Globus pallidus (tissue), 1 donor: ENCODE results near the gene IPO13.
A peak's percentile ranks its signal among the peaks of the same experiment; 100 is the strongest.

ENCODE experiments used
- DNase-seq: peaks from one replicate; pipeline ENCODE4 v3.0.0-alpha.2; 2015; ENCODE audit warnings: low spot score

The IPO13 gene

GRCh38 chr1:43974443-43975248, 27.9 kb downstream of the IPO13 start, which contains the start of gene ATP6V0B:
TSS of gene ATP6V0B (plus strand) at chr1:43974960. CDS start at chr1:43975041, 81 bp downstream.
- peak; percentile 95 for DNase-seq

DNA sequence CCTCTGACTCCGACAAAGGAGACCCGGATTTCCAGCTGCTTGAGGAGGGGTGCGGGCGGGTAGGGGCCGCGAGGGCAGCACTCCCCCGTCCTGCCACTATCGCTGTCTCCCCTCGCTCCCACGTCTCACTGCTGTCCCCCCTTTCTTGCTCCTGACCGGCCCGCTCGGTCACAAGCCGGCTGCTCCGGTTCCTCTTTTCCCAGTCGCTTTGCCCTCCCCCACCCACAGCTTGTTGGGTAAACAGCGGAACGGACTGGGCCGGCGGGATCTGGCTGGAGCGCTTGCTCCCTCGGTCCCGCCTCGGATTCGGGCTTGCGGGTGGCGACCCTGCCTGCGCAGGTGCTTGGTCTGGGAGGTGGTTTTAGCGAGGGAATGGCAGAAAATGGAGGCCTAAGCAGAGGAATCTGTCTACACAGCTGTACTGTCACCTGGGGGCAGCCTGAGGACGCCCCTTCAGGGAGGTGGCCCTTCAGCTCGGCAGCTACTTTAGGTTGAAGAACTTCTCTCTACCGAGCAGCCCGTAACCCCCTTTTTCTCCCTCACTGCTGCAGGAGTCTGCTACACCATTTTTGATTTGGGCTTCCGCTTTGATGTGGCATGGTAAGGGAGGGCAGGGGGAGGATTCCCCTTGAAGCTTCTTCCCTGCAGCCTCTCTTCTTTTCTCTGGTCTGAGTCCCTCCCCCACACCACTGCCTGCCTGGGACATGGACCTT, 28.7 kb downstream of the IPO13 start:
- DNase-seq, result no peak

GRCh38 chr1:43976045-43976444, 29.3 kb downstream of the IPO13 start:
- DNase-seq, result no peak

GRCh38 chr1:43976890-43977289, 30.1 kb downstream of the IPO13 start:
- no peak for DNase-seq

GRCh38 chr1:43977376-43978263, 30.9 kb downstream of the IPO13 start:
- no peak for DNase-seq

- no peak for DNase-seq
These were observed 31.5 kb downstream of the IPO13 start for GRCh38 chr1:43978264-43978550.

GRCh38 chr1:43978551-43979260, 32.0 kb downstream of the IPO13 start, which contains the start of gene B4GALT2:
TSS of gene B4GALT2 (plus strand) at chr1:43979210. CDS start at chr1:43981161, 1,951 bp downstream.
- no peak for DNase-seq

GRCh38 chr1:43979261-43979527, 32.4 kb downstream of the IPO13 start:
- no peak for DNase-seq

DNA sequence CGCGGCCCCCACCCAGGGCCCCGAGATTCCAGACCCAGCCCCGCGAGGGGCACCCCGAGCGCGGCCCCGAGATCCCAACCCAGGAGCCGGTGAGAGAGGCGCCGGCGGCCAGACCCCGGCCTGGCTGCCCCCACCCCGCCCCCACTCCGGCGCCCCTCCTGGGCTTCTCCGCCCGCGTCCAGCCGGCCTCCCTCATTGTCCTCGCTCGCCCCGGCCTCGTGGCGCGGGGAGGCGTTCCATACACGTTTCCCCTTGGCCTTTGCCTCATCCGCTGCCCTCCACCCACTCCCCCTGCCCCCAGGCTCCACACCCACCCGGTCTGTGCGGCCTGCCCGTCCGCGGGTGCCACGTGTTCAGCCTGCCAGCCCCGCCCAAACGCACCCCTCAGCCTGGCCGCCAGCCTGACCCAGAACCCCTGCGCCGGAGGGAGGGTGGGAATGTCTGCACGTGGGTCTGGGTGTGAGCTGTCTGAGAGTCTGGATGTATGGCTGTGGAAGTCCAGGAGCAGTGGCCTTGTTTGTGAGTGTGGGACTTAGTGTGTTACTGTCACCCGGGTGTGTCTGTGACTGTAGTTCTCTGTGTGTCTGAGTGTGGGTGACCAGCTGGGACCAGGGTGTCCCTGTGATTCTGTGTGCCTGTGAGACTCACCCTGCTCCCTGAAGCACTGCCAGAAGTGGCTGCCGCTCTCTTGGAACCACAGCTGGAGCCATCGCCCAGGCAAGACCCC, 32.9 kb downstream of the IPO13 start:
- DNase-seq, result no peak

DNA sequence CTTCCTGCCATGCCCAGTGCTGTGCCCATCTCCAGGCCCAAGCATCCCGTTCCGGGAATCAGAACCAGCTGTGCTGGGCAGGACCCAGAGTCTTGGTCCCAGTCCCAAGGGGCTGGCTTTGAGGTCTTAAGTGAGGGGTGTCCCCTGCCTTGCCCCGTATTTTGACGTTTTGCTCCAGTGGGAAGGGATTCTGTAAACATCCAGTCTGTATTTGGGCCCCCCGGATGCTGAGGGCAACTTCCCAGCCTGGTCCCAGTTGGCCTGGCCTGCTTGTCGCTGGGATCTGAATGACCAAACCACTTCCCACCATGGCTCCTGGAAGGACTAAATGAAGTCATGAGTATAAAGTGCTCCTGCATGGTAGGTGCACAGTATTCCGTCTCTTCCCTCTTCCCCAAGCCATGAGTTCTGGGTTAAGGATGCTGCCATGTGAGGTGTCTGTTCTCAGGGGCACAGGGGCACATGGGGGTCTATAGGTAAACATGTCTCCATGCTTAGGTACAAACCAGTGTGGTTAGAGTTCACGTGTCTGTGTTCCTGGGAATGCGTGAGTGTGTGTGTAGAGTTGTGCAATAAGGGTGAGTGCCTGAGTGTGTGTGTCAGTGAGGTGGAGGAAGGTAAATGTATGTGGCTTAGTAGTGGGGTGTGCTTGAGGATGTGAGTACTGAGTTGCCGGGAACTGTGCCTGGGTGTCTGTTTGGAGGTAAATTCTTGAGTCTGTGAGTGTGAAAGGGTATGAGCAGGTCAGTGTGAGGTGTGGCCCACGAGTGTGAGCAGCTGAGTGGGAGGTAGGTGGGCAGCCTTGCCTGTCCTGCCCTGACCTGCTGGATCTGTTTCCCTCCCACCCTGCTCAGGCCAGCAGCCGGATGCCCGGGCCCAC, 33.7 kb downstream of the IPO13 start:
- DNase-seq, result no peak

DNA sequence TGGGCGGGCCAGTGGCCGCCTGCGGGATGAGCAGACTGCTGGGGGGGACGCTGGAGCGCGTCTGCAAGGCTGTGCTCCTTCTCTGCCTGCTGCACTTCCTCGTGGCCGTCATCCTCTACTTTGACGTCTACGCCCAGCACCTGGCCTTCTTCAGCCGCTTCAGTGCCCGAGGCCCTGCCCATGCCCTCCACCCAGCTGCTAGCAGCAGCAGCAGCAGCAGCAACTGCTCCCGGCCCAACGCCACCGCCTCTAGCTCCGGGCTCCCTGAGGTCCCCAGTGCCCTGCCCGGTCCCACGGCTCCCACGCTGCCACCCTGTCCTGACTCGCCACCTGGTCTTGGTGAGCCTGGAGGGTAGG, 34.4 kb downstream of the IPO13 start:
- DNase-seq, result no peak

DNA sequence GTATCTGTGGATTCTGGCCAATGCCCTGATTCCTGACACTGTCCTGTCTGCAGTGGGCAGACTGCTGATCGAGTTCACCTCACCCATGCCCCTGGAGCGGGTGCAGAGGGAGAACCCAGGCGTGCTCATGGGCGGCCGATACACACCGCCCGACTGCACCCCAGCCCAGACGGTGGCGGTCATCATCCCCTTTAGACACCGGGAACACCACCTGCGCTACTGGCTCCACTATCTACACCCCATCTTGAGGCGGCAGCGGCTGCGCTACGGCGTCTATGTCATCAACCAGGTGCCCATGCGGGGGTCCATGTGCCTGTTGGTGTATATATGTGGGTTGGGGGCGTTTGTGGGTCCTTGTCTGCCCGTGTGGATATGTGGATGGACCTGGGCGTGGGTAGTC, 34.9 kb downstream of the IPO13 start:
- no peak for DNase-seq

DNA sequence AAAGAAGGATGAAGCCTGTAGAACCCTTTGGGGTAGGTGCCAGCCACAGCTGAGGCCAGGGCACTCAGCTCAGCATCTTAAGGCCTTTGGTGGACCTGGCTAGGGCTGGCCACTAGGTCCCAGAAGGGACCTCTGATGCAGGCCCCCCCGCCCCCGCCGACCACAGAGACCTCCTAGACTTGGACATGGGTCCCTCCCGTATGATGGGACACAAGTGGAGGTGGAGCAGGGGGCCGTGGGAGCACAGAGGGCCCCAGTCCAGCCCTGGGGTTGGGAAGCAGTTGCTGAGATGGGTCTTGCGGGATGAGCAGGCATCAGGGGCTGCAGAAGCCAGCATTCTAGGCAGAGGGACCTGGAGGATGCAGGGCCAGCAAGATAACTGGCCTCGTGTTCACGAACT, 35.5 kb downstream of the IPO13 start:
- no peak for DNase-seq

DNA sequence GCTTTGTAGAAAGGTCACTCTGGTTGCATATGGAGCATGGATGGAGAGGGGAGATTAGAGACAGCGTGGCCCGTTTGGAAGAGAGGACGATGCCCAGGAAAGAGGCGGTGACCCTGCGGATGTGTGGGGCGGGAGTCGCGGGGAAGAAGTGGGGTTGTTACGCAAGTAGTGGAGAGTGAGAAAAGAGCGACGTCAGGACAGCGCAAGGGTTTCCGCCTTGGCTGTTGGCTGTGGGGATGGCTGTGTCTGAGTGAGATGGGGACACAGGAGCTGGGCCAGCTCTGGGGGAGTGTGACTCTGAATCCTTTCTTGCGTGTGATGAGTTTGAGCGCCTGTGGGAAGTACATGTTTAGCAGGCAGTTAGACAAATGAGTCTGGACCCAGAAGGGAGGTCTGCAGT, 36.1 kb downstream of the IPO13 start:
- no peak for DNase-seq

DNA sequence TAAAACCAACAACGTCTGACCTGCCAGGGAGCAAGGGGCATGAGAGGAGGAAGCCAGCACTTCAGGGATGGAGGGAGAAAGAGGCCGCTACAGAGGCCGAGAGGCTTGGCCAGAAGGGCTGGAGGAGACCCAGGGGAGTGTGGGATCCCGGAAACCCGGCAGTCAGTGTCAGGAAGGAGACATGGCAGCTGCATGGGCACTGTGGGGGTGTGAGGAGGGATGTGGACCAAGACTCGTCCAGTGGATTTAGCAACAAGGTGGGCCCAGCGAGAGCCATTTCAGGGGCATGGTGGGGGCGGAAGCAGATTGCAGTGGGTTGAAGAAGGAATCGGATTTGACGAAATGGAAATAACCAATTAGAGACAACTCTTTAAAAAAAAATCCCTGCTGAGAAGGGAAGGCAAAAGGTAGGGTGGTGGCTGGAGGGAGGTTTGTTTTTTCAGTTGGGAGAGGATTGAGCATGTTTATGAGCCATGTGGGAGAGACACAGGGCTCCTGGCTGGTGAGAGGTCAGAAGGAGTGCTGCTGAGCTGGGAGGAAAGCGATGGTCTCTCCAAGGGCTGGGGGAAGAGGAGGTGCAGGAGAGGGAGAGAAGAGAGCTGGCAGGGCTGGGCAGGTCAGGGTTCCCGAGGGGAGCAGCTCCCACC, 36.6 kb downstream of the IPO13 start:
- no peak for DNase-seq

DNA sequence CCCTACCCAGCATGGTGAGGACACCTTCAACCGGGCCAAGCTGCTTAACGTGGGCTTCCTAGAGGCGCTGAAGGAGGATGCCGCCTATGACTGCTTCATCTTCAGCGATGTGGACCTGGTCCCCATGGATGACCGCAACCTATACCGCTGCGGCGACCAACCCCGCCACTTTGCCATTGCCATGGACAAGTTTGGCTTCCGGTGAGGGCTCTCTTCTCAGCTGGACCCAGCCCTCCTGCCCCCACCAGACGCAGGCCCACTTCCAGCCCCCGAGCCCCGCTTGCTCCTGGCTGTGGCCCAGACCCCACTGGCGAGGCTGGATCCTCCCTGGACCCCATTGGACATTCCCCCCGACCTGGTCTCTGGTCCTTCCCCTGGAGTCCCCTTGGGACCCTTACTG, 38.1 kb downstream of the IPO13 start:
- no peak for DNase-seq

DNA sequence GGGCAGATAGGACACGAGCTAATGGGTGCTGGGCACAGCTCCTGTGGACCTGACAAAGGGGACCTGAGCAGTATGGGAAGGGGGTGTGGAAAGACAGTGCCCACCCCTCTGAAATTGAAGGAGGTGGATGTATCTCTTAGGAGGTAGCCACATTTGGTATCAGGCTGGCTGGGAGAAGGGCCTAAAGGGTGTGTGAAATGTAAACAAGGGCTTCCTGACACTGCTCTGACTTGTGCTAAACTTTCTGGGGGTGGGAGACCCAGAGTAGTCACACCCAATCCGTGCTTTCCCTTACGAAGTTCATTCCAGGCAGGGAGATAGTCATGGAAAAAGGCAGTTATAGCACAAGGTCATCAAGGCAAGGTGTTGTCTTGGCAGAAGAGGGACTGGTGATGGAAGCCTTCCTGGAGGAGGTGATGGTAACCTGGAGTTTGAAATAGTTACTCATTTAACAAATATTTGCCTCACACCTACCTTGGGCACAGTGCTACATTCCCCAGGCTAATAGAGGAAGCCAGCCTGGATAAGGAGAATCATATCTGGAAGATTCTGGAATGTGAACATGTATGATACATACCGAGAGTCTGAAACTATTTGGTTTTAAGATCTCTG, 39.3 kb downstream of the IPO13 start:
- no peak for DNase-seq

GRCh38 chr1:43986712-43987111, 40.0 kb downstream of the IPO13 start:
- no peak for DNase-seq

GRCh38 chr1:43987159-43987902, 40.6 kb downstream of the IPO13 start:
- no peak for DNase-seq
